GM19467 (cell line): ENCODE results near the gene PLET1.
"Not testable (repeated sequence)": the region's sequence is repeated elsewhere in the genome, so short reads cannot be mapped to it uniquely, and the experiment has no call there.

Source experiments
- ATAC-seq: cut with Tn5 transposase; IDR thresholded peaks from one replicate; pipeline ENCODE4 v1.9.1; 2021; ENCODE audit warnings: mild to moderate bottlenecking, moderate library complexity; ENCODE audit not compliant: unreplicated experiment

PLET1 gene

GRCh38 chr11:112215621-112216020 lies 45.0 kb downstream of the PLET1 start:
- no peak for ATAC-seq

GRCh38 chr11:112213753-112214152 lies 46.9 kb downstream of the PLET1 start:
- ATAC-seq: no peak

- no peak for ATAC-seq
Measured at GRCh38 chr11:112212710-112213109, 48.0 kb downstream of the PLET1 start.

GRCh38 chr11:112212290-112212689 lies 48.4 kb downstream of the PLET1 start:
- no peak for ATAC-seq

- no peak for ATAC-seq
Measured at GRCh38 chr11:112211536-112211935, 49.1 kb downstream of the PLET1 start.

- ATAC-seq: no peak
Measured at GRCh38 chr11:112210890-112211289, 49.8 kb downstream of the PLET1 start.

- ATAC-seq: no peak
Measured at GRCh38 chr11:112206071-112206470, 54.6 kb downstream of the PLET1 start.

GRCh38 chr11:112200252-112200651 lies 60.4 kb downstream of the PLET1 start:
- no peak for ATAC-seq

- ATAC-seq: not testable (repeated sequence)
Measured at GRCh38 chr11:112199101-112199500, 61.6 kb downstream of the PLET1 start.
